Stimulated activated CD8-positive, alpha-beta memory T cell treated with anti-CD3 and anti-CD28 coated beads, Interleukin-4, amount 100 ng/mL, for 48 hours (primary cell): ENCODE results near the gene TINAGL1.
A peak's percentile ranks its signal among the peaks of the same experiment; 100 is the strongest.

Experiments
- DNase-seq: peaks from one replicate; pipeline ENCODE4 v3.0.0-alpha.2; 2020

Gene TINAGL1

DNA sequence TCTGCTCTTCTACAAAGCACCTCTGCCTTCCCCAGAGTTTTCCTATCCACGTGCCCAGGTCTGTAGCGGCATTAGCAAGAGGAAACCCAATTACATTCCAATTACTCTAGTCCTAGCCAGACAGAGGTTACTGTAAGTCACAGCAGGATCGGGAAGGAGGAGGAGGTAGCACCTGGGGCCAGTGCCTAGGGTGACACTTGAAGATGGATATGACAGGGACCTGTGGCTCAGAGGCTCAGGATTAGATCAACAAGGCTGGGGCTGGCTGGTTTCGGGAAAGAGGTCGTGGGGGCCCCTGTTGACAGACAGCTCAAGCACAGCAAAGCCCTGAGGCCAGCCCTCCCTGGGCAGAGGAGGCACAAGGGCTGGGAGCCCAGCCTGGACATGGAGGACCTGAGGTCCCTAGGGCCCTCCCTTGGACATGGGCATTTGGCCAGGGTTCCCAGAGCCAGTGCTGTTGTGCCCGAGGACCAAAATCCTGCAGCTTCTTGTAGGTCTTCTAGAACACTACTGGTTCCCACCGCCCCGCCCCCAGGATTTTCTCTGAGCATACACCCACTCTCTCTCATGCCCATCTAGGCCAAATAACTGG is 38.2 kb downstream of the TINAGL1 start:
- peak; percentile 20 for DNase-seq

GRCh38 chr1:31615414-31615813 is 39.1 kb downstream of the TINAGL1 start:
- peak; percentile 18 for DNase-seq

GRCh38 chr1:31615939-31616338 is 39.6 kb downstream of the TINAGL1 start:
- peak; percentile 4 for DNase-seq

DNA sequence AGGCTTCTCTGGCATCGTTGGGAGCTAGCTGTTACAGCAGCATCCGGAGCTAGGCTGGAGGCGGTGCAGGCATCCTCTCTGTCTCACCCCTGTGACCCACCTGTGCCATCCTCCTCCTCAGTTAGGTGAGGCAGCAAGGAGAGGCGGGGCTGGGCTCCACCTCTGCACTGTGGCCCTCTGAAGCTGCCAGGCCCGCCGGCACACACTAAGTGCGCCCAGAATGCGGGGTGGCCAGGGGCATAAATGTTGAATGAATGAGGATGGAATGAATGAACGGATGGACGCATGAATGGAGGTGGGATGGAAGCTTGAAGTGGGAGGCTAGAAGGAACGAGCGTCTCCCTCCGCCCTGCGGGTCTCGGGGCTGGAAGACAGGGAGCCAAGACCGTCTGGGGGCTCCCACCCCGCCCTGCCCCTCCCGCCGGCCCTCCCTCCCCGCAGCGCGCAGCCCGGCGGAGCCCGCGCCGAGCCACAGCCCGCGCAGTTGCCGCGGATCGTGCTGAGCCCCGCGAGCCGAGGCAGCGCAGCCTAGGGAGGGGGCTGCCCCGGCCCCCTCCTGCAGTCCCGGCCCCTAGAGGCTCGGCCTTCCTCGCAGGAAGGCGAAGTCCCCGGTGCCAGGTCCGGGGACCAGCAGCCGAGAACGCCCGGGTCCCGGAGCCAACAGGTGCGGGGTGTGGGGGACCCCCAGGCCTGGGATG is 41.1 kb downstream of the TINAGL1 start, which contains the start of gene HCRTR1:
Gene HCRTR1 (plus strand): TSS at position 472 of the 698 bp plus-strand sequence. CDS start 1,504 bp downstream, outside the sequence.
- peak; percentile 21 for DNase-seq

DNA sequence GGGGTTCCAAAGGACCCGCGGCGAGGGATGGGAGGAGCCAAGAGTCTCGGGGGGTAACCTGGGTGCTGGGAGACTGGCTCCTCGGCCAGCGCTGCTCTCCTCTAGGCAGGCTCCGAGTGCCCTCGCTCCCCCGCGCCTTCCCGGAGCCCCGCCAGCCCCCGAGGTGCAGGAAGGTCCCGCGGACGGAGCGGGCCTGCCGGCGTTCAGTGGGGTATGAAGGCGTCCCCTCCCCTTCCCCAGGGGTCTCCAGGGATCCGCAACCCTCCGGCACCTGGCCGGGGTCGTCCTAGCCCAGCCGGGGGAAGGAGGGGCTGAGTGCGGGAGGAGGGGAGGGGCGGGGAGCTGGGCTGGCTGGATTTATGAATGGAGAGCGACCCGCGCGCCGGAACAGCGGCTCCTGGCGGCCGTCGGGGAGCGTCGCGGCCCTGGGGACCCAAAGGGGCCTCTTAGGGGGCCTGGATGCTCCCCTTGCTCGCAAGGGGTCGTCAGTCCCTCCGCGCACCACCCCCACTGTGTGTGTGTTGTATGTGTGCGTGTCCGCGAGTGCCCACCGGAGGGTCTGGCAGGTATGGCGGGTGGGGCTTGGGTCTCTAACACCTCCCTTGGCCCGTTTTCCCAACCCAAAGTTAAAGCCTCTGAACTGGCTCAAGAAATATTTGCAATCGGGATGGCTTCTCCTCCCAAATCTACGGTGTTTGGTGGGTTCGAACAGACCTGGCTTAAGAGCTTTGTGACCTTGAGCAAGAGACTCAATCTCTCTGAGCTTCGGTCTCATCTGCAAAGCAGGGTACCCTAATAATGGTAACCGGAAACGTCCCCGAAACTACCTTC is 41.8 kb downstream of the TINAGL1 start:
- DNase-seq: peak; percentile 68

GRCh38 chr1:31618916-31619846 is 42.9 kb downstream of the TINAGL1 start:
- peak; percentile 18 for DNase-seq

- DNase-seq: peak; percentile 15
These were observed 44.5 kb downstream of the TINAGL1 start for GRCh38 chr1:31620631-31621497.

DNA sequence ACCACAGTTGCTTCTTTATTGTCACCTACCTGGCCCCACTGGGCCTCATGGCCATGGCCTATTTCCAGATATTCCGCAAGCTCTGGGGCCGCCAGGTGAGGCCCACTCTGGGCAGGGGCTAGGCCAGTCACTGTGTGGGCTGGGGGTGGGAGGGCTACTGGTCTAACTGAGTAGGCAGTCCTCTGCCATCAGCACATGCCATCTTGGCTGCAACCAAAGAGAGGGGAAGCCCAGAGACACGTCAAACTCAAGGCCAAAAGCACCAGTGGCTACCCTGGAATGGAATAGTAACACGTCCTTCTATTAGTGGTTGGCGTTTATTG is 45.1 kb downstream of the TINAGL1 start:
- DNase-seq: no peak

DNA sequence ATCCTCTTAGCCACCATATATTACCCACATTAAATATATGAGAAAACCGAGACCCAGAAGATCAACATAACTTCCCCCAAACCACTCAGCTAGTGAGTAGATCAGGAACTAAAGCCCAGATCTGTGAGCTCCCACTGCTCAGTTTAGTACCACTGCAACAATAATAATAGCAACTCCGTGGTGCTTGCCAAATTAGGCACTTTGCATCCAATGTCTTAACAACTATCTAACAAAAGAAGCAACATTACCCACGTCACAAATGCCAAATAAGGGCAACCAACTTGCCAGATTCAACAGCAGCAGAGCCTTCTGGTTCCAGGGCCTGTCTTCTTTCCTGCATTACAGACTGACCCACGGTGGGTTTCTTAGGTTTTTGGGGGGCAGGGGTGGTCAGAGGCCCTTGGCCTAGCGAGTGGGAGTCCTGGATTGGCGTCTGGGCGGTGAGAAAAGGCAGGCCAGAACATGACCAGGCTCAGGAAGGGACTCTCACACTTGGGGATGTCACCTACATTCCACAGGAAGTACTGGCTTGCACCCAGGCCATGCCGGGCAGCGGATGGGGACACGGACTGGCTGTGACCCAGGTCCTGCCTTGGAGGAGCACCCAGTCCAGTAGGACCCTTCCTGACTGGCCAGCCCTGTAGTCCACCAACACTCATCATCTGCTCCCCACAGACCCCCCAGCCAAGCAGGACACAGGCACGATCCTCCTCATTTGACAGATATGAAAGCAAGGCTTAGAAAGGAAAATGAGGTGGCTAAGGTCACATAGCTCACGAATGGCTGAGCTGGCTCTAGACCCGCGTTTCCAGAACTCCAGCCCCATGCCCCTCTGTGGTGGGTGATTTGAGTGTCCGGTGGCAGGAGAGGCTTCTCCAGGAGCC is 45.8 kb downstream of the TINAGL1 start:
- DNase-seq: peak; percentile 15

GRCh38 chr1:31623365-31623764 is 47.0 kb downstream of the TINAGL1 start:
- DNase-seq: peak; percentile 18

DNA sequence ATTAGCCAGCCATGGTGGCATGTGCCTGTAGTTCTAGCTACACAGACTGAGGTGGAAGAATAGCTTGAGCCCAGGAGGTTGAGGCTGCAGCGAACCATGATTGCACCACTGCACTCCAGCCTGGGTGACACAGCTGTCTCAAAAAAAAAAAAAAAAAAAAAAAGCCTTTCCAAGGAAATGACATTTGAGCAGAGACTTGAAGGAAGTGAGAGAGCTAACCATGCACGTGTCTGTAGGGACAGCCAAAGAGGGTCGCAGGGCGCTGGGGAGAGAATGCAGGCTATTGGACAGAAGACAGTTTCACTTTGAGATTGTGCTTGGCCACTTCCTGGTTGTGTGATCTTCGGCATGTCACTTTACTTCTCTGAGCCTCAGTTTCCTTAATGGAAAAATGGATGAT is 48.0 kb downstream of the TINAGL1 start:
- DNase-seq: no peak

GRCh38 chr1:31624731-31625514 is 48.6 kb downstream of the TINAGL1 start:
- no peak for DNase-seq

DNA sequence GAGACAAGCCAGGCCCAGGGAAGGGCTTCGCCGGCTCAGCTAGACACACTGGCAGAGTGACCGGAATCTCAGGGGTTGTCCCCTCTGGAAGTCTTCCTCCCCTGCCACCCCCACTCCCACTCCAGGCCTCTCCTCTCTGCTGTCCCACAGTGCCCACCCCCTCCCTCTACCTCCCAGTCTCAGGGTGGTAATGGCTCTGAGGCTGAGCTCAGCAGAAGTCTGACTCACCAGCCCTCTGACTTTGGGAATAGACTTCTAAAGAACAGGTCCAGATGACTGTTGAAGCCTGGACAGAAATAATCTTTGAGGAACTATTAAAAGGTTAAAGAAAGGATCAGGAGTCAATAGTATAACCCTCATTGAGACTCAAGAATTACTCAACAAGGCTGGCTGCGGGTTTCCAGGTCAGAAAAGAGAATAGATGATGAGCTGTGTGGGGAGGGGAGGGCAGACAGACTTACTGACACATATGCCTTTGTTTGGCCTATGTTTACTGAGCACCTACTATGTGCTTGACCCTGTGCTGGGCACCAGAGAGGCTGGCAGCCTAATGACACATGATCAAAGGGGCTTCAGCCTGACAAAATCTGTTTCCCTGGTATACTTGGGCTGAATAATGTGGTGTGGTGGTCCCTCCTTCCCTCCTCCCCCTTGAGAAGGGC is 49.4 kb downstream of the TINAGL1 start:
- DNase-seq: no peak

- DNase-seq: no peak
These were observed 50.2 kb downstream of the TINAGL1 start for GRCh38 chr1:31626223-31627207.

GRCh38 chr1:31627301-31627929 is 51.1 kb downstream of the TINAGL1 start:
- DNase-seq: no peak

GRCh38 chr1:31627930-31628559 is 51.7 kb downstream of the TINAGL1 start:
- no peak for DNase-seq
